Upper lobe of right lung (tissue), 1 donor: ENCODE measurements around the gene PCDHA9. TPM values are rescaled to one million over a fixed set of nuclear protein-coding genes. Genes with fewer than 3 reads are reported as not detected.
"Not testable (repeated sequence)": the region's sequence is repeated elsewhere in the genome, so short reads cannot be mapped to it uniquely, and the experiment has no call there.

Experiments
- ATAC-seq: fragments of 200-7000 bp; cut with Tn5 transposase; one replicate; pipeline ENCODE4 v1.9.1; 2020; ENCODE audit warnings: mild to moderate bottlenecking, moderate library complexity
- DNase-seq: peaks from one replicate; pipeline ENCODE4 v3.0.0-alpha.2; 2020
- H3K27ac ChIP-seq: fragments of 200-600 bp; one replicate; pipeline ENCODE4 v1.8.0; 2022
- H3K27me3 ChIP-seq: fragments of 200-600 bp; one replicate; pipeline ENCODE4 v1.8.0; 2022; ENCODE audit warnings: mild to moderate bottlenecking
- H3K36me3 ChIP-seq: fragments of 200-600 bp; one replicate; pipeline ENCODE4 v1.8.0; 2022
- H3K4me1 ChIP-seq: fragments of 200-600 bp; one replicate; pipeline ENCODE4 v1.8.0; 2022
- H3K4me3 ChIP-seq: fragments of 200-600 bp; one replicate; pipeline ENCODE4 v1.8.0; 2022; ENCODE audit warnings: mild to moderate bottlenecking
- H3K9me3 ChIP-seq: fragments of 200-600 bp; one replicate; pipeline ENCODE4 v1.8.0; 2022
- CTCF ChIP-seq: fragments of 200-600 bp; IDR thresholded peaks from one replicate; pipeline ENCODE4 v1.8.0; 2022; ENCODE audit warnings: antibody characterized with exemption
- intact Hi-C: fragments of 100-400 bp; cut with DNase I; formaldehyde crosslinking; loops from one replicate; pipeline ENCODE4 v1.11.0; 2022
- total RNA-seq: library from RNA; stranded (reverse); fragmentation: NEBNext Ultra II Directional; extraction: Animal tissue kit (Norgen Biotek cat#: 25700); gene quantifications from one replicate; pipeline ENCODE4 v1.2.1, GENCODE V29; 2021
- donor health status: DM: no; HTN: yes; CAD: no; lungs with severe emphysema.

PCDHA9 gene
- total RNA-seq, 1 donor from 2014 or later, result 0.20 TPM

GRCh38 chr5:140868721-140869554, 20.8 kb downstream of the PCDHA9 start, which contains the start of gene PCDHA11:
TSS of gene PCDHA11 (plus strand) at chr5:140868957. CDS start at chr5:140869104, 147 bp downstream.
- no peaks in the 10 kb centered on the region for H3K27me3 ChIP-seq
- intact Hi-C loops, result no loop called here
- no peaks in the 10 kb centered on the region for H3K9me3 ChIP-seq
- DNase-seq (no peak), ATAC-seq (peak; percentile 68)
- H3K4me3 ChIP-seq, result peak within 1 kb of the TSS; percentile 27
- no peaks in the 10 kb centered on the region for H3K36me3 ChIP-seq
- H3K27ac ChIP-seq, result no peak within 1 kb of the TSS
- TF ChIP-seq CTCF, result peak; percentile 36
- no peaks in the 10 kb centered on the region for H3K4me1 ChIP-seq

- H3K9me3 ChIP-seq, result no peaks in the 10 kb centered on the region
- H3K4me1 ChIP-seq, result no peaks in the 10 kb centered on the region
- no peak overlapping the region for H3K4me3 ChIP-seq
- DNase-seq (no peak), ATAC-seq (no peak)
- no peak for TF ChIP-seq CTCF
- intact Hi-C loops, result no loop called here
- no peaks in the 10 kb centered on the region for H3K36me3 ChIP-seq
- no peak overlapping the region for H3K27ac ChIP-seq
- no peaks in the 10 kb centered on the region for H3K27me3 ChIP-seq
Observed at GRCh38 chr5:140869555-140869886, 21.3 kb downstream of the PCDHA9 start.

- Histone ChIP-seq H3K36me3 (no peaks in the 10 kb centered on the region), H3K27me3 (peaks cover 4% of the 10 kb centered on the region), H3K4me3 (no peak overlapping the region), H3K9me3 (no peaks in the 10 kb centered on the region), H3K27ac (no peak overlapping the region), H3K4me1 (no peaks in the 10 kb centered on the region)
- TF ChIP-seq CTCF, result no peak
- intact Hi-C loops, result loop anchor here (10.0 kb wide), 1 partner anchor 174 kb away; no protein-coding TSS in a partner anchor
- no peak for DNase-seq
- peak; percentile 17 for ATAC-seq
Observed at GRCh38 chr5:140870221-140871201, 22.3 kb downstream of the PCDHA9 start.

- ATAC-seq, result peak; percentile 78
- Histone ChIP-seq H3K4me3 (peak within 1 kb of the TSS; percentile 26), H3K27ac (no peak within 1 kb of the TSS), H3K4me1 (no peaks in the 10 kb centered on the region), H3K9me3 (no peaks in the 10 kb centered on the region), H3K36me3 (no peaks in the 10 kb centered on the region), H3K27me3 (peaks cover 12% of the 10 kb centered on the region)
- DNase-seq, result no peak
- intact Hi-C loops, result loop anchor here (10.0 kb wide), 1 partner anchor 169 kb away; no protein-coding TSS in a partner anchor
- peak; percentile 20 for TF ChIP-seq CTCF
Observed at GRCh38 chr5:140875085-140876065, 27.2 kb downstream of the PCDHA9 start, which contains the start of gene PCDHA12. TSS of gene PCDHA12 (plus strand) at chr5:140875308. CDS start at chr5:140875473, 165 bp downstream.

- H3K27me3 ChIP-seq, result peaks cover 12% of the 10 kb centered on the region
- H3K4me1 ChIP-seq, ATAC-seq, H3K36me3 ChIP-seq, H3K4me3 ChIP-seq, H3K27ac ChIP-seq, H3K9me3 ChIP-seq, DNase-seq: not testable (repeated sequence)
- intact Hi-C loops, result loop anchor here (10.0 kb wide), 1 partner anchor 168 kb away; no protein-coding TSS in a partner anchor
Observed at GRCh38 chr5:140876541-140877261, 28.5 kb downstream of the PCDHA9 start.
